H1 (cell line): ENCODE results near the gene IFNAR2. TPM values are rescaled to one million over a fixed set of nuclear protein-coding genes. Genes with fewer than 3 reads are reported as not detected.

ENCODE experiments used
- polyA plus RNA-seq, 7 experiments: library from polyadenylated mRNA; depleted of rRNA in 3 of 7; stranded (reverse) in 5 of 7; unstranded in 2 of 7; fragments of >200 nt in 5 of 7; fragments of 200-250 nt in 2 of 7; gene quantifications; 1 replicate in 5 of 7; 2 replicates in 1 of 7; 4 replicates in 1 of 7; pipeline versions ENCODE4 v1.2.1 to v1.2.3, GENCODE V29; 2011 to 2013; ENCODE audit warnings: missing spikeins in 2 of 7, mixed read lengths in 2 of 7
- total RNA-seq: library from RNA; stranded (reverse); fragmentation: NEBNext Ultra II Directional; extraction: Animal tissue kit (Norgen Biotek cat#: 25700); gene quantifications from 2 replicates; pipeline ENCODE4 v1.2.1, GENCODE V29; 2021
- TF ChIP-seq, protein P1 (sequence below), 3 experiments: IDR thresholded peaks; 1 replicate in 2 of 3; 2 replicates in 1 of 3; pipeline versions ENCODE4 v1.5.1 to v1.6.1; 2011; ENCODE audit warnings: low read length in 3 of 3, mild to moderate bottlenecking in 3 of 3, inconsistent platforms in 2 of 3, low read depth in 1 of 3, moderate library complexity in 1 of 3; ENCODE audit not compliant: insufficient read depth in 1 of 3; ENCODE audit errors: control extremely low read depth in 1 of 3

Gene IFNAR2
- total and polyA plus RNA-seq, 2 of the 8 experiments (the other 6 are each of a cell fraction or from before 2014, with no cell fraction given), result 12.2 to 16.1 TPM

DNA sequence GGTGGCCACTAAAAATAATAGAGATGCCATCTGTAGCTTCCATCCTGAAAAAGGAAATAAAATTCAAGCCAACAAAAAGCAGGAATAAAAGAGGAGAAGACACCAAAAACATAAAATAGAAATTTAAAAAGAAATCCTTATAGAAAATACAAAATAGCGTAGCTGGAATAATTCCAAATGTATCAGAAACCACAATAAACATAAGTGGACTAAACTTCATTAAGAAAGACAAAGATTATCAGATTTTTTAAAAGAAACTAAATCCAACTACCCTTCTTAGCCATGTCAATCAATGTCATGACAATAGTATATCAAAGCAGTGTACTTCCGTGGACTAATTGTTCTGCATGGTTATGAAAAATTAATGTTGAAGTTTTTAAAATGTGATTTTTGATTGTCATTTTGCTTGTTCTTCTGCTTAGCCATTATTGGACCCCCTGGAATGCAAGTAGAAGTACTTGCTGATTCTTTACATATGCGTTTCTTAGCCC is 49.6 kb downstream of the IFNAR2 start (continued):
- TF ChIP-seq, protein P1, sequence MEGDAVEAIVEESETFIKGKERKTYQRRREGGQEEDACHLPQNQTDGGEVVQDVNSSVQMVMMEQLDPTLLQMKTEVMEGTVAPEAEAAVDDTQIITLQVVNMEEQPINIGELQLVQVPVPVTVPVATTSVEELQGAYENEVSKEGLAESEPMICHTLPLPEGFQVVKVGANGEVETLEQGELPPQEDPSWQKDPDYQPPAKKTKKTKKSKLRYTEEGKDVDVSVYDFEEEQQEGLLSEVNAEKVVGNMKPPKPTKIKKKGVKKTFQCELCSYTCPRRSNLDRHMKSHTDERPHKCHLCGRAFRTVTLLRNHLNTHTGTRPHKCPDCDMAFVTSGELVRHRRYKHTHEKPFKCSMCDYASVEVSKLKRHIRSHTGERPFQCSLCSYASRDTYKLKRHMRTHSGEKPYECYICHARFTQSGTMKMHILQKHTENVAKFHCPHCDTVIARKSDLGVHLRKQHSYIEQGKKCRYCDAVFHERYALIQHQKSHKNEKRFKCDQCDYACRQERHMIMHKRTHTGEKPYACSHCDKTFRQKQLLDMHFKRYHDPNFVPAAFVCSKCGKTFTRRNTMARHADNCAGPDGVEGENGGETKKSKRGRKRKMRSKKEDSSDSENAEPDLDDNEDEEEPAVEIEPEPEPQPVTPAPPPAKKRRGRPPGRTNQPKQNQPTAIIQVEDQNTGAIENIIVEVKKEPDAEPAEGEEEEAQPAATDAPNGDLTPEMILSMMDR (IDR thresholded peaks at IDR 0.05; ENCODE audit: control extremely low read depth in 1 of 3, insufficient read depth in 1 of 3, low read depth in 1 of 3, low read length in 3 of 3), result no peak

Other genes with a start within 250 kb of the IFNAR2 start
- gene OLIG2, start 204.0 kb upstream of the IFNAR2 start, total RNA-seq, result 0.11 TPM in 1 of 2 replicates, not detected in the other
- 0.79 and 0.93 TPM in 2 replicates for gene OLIG2, start 204.0 kb upstream of the IFNAR2 start, polyA plus RNA-seq (2011; rRNA removed)
- gene OLIG1, start 159.8 kb upstream of the IFNAR2 start, total RNA-seq, result 0.65 and 0.73 TPM in 2 replicates
- gene OLIG1, start 159.8 kb upstream of the IFNAR2 start, polyA plus RNA-seq (2011; rRNA removed), result 1.2 and 1.4 TPM in 2 replicates
- gene IL10RB, start 36.4 kb downstream of the IFNAR2 start, total RNA-seq, result 2.5 and 3.2 TPM in 2 replicates
- 2.7 and 2.9 TPM in 2 replicates for gene IL10RB, start 36.4 kb downstream of the IFNAR2 start, polyA plus RNA-seq (2011; rRNA removed)
- 13.4 and 17.1 TPM in 2 replicates for gene IFNAR1, start 95.0 kb downstream of the IFNAR2 start, total RNA-seq
- gene IFNAR1, start 95.0 kb downstream of the IFNAR2 start, polyA plus RNA-seq (2011; rRNA removed), result 3.1 and 3.4 TPM in 2 replicates
- 34.9 and 36.0 TPM in 2 replicates for gene IFNGR2, start 173.5 kb downstream of the IFNAR2 start, total RNA-seq
- gene IFNGR2, start 173.5 kb downstream of the IFNAR2 start, polyA plus RNA-seq (2011; rRNA removed), result 33.4 and 46.4 TPM in 2 replicates